GM20000 (cell line): ENCODE measurements around the gene GNAQ.
"Not testable (repeated sequence)": the region's sequence is repeated elsewhere in the genome, so short reads cannot be mapped to it uniquely, and the experiment has no call there.

ENCODE experiments used
- DNase-seq: peaks from one replicate; pipeline ENCODE4 v3.0.0; 2012; ENCODE audit warnings: low spot score
- CTCF ChIP-seq: IDR thresholded peaks from 2 replicates; pipeline ENCODE4 v1.5.1; 2012; ENCODE audit warnings: mild to moderate bottlenecking, control low read depth; ENCODE audit errors: extremely low read depth, missing control alignments

The GNAQ gene

DNA sequence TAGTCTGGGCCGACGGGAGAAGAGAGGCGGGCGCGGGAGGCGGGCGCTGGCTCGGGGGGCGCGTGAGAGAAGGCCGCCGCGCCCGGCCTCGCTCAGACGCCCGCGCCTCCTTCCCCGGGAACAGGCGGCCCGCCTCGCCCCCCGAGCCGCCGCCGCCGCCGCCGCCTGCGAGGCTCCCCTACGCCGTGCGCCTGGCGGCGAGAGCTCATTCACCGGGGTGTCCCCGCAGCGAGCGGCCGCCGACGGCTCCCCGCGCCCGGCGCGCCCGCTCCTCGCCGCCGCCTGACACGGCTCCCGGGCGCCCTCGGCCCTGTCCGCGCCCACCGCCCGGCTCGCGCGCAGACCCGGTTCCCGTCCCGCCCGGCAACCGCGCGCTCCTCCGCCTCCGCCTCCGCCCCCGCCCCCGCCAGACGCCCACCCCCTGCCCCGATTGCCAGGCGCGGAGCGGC, at the start of gene GNAQ:
Gene GNAQ, minus strand, starts transcription at position 368 of the 449 bp plus-strand sequence. CDS start 576 bp downstream, outside the sequence.
- no peak for TF ChIP-seq CTCF
- DNase-seq: peak; percentile 45

DNA sequence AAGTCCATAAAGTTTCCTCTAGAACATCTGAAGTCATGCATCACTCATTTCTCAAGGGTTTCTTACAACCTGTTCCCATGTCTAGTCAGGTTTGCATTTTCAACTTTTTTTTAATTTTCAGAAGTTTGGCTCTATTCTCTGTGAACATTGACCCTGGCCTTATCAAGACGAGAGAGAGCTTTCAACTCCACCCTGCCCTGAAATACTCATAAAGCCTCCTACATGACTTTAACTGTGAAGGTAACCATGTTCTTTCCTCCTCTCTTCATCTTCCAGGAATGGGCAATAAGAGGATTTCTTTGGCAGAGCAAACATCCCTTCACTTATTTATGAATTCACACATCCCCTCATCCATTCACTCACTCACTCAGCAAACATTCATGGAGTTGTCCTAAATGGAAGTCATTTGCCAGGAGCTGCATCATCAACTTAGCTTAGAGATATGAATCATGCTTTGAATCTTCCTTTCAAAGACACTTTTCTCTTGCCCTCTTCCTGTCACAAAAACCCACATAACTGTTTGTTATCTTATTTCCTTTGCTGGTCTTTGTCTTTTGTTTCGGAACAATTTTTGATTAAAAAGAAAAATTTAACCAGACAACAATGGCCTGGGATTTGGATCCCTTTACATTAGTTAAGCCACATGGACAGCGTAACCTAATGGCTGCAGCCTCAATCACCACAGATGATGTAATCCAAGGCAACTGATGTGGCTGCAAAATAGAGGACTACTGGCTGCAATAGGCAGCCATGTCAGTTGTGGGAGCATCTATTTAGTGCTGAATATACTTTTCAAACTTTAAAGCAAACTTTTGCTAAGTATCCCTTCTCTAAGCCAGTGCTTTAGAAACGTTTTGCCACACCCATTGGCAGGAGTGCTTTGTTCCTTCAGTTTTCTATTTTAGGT, 43.0 kb upstream of the GNAQ start:
- no peak for TF ChIP-seq CTCF
- no peak for DNase-seq

GRCh38 chr9:78073722-78074121, 42.1 kb upstream of the GNAQ start:
- no peak for DNase-seq
- TF ChIP-seq CTCF: no peak

GRCh38 chr9:78072586-78073199, 41.1 kb upstream of the GNAQ start:
- TF ChIP-seq CTCF: no peak
- DNase-seq: no peak

DNA sequence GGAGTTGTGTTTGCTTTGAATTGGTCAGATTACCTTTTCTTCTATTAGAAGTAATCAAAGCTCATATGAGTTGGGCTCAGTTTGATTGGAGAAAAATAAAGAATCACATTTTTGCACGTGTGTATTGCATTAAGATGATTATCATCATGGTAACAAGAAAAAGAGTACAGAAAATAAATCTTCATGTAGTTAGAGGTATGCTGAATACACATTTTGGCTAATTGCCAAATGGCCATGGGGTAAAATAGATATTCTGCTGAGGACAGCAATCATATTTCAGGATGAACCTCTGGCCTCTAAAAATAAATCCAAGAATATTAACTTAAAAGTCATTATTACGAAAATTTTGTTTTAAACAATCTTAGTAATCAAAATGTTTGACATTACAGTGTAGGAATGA, 38.9 kb upstream of the GNAQ start:
- no peak for TF ChIP-seq CTCF

GRCh38 chr9:78064075-78064474, 32.5 kb upstream of the GNAQ start:
- DNase-seq: no peak
- TF ChIP-seq CTCF: no peak

More for the DNA sequence above, 38.9 kb upstream of the GNAQ start:
- DNase-seq: no peak

DNA sequence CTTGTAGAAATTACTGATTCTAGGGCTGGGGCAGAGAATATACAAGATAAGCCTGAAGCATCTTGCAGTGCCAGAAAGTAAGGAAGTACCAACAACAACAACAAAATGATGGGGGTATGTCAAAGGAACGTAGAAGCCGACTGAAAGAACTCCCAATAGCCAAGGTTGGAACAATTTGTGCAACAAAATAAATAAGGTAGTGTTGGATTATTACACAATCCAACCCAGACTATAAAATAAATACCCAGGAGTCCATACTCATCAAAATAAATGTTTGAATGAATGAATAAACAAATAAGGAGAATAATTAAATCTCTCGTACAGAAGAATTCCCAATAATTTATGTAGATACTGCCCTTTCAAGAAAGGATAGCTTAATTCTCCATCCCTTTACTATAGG, 31.1 kb upstream of the GNAQ start:
- DNase-seq: no peak
- TF ChIP-seq CTCF: no peak

DNA sequence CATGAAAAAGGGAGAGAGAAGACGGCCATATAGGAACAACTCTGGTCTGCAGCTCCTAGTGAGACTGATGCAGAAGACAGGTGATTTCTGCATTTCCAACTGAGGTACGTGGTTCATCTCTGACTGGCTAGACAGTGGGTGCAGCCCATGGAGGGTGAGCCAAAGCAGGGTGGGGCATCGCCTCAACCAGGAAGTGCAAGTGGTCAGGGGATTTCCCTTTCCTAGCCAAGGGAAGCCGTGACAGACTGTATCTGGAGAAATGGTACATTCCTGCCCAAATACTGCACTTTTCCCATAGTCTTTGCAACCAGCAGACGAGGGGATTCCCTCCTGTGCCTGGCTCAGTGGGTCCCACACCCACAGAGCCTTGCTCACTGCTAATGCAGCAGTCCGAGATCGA, 22.6 kb upstream of the GNAQ start:
- not testable (repeated sequence) for DNase-seq
